Measurements from ENCODE around the gene LAIR1. TPM values are rescaled to one million over a fixed set of nuclear protein-coding genes. Genes with fewer than 3 reads are reported as not detected.
"Not testable (repeated sequence)": the region's sequence is repeated elsewhere in the genome, so short reads cannot be mapped to it uniquely, and the experiment has no call there.

LAIR1 gene, protein sequence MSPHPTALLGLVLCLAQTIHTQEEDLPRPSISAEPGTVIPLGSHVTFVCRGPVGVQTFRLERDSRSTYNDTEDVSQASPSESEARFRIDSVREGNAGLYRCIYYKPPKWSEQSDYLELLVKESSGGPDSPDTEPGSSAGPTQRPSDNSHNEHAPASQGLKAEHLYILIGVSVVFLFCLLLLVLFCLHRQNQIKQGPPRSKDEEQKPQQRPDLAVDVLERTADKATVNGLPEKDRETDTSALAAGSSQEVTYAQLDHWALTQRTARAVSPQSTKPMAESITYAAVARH
- total RNA-seq = 63.8 TPM
- long read RNA-seq, full-length matches to known transcripts = 99 of 167 reads
- long read RNA-seq, partial matches to known transcripts = 19 of 167 reads
- long read RNA-seq, other reads (novel, unspliced or antisense) = 49 of 167 reads

DNA sequence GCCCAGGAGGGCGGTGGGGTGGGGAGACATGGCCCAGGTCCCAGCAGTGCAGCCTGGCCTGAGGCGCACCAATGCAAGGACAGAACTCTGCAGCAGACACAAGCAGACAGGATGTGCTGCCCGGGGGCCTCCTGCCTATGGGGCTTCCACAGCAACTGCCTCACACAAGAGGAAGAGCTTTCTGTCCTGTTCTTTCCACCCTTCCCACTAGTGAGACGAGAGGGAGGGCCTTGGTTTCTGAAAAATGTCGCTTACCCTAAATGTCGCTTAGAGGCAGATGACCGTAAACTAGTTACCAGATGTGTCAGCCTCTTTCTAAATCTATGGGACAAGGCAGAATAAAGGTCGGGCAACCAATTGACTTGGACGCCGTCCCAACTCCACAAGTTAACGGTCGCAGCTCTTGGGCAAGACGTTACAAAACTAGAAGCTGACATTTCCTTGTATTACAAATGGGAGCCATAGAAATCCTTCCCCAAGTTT, at the start of gene LAIR1:
Gene LAIR1 (minus strand): TSS at position 157 of the 483 bp plus-strand sequence. CDS start 127 bp downstream, at position 30.
- no peak for DNase-seq (ENCODE audit: low spot score)

DNA sequence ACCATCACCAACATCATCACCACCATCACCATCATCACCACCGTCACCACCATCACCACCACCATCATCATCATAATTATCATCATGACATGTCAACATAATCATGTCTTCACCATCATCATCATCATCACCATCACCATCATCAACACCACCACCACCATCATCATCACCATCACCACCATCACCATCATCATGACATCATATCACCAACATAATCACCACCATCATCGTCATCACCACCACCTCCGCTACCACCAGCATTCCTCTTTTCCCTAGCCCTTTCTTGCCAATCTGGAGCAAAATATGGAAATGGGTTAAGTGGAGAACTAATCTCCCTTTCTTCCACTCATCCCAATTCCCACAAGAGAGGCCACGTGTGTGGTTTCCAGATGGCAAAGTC, 49.4 kb upstream of the LAIR1 start:
- no peak for DNase-seq (ENCODE audit: low spot score)

DNA sequence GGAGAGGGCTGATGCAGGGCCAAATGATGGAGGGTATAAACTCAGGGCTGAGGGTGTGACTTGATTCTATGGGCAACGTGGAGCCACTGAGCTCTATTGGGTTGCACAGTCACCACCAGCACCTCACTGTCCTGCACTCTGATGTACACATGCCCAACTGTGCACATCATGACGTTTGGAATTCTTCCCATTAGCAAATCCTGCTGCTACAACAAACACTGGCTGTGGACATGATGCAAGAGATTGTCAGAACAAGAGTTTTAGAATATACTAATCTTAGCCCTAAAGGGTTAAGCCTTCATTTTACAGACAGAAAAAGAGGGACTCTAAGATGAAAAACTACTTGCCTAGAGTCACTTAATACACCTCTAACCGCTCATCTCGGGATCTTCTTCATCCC, 48.1 kb upstream of the LAIR1 start:
- DNase-seq (ENCODE audit: low spot score) = no peak

DNA sequence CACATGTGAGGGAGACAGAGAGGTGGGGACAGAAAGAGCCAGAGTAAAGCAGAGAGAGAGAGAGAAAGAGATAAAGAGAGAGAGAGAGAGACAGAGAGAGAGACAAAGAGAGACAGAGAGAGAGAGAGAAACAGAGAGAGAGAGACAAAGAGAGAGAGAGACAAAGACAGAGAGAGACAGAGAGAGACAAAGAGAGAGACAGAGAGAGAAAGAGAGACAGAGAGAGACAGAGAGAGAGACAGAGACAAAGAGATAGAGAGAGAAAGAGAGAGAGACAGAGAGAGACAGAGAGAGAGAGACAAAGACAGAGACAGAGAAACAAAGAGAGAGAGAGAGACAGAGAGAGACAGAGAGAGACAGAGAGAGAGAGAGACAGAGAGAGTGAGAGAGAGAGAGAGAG, 46.3 kb upstream of the LAIR1 start:
- DNase-seq (ENCODE audit: low spot score) = no peak

GRCh38 chr19:54408456-54409026, 43.8 kb upstream of the LAIR1 start:
- DNase-seq (ENCODE audit: low spot score) = no peak

DNA sequence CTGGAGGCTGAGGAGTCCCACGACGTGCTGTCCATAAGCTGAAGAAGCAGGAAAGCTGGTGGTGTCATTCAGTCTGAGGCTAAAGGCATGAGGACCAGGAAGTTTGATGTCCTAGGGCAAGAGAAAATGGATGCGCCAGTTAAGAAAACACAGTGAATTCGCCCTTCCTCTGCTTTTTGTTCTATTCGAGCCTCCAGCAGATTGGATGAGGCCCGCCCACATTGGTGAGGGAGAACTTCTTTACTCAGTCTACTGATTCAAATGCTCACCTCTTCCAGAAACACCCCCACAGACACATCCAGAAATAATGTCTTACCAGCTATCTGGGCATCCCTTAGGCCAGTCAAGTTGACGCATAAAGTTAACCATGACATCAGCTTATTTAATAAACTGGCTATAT, 43.0 kb upstream of the LAIR1 start:
- no peak for DNase-seq (ENCODE audit: low spot score)

DNA sequence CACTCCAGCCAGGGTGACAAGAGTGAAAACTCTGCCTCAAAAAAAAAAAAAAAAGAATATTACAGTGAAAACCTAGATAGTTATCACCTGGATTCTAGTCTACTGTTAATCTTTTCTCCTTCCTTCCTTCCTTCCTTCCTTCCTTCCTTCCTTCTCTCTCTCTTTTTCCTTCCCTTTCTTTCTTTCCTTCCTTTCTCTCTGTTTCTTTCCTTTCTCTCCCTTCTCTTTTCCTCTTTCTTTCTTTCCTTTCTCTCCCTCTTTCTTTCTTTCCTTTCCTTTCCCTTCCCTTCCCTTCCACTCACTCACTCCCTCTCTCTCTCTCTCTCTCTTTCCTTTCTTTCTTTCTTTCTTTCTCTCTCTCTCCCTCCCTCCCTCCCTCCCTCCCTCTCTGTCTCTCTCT, 40.9 kb upstream of the LAIR1 start:
- DNase-seq (ENCODE audit: low spot score) = no peak

GRCh38 chr19:54403054-54403453, 38.3 kb upstream of the LAIR1 start:
- DNase-seq (ENCODE audit: low spot score) = no peak

DNA sequence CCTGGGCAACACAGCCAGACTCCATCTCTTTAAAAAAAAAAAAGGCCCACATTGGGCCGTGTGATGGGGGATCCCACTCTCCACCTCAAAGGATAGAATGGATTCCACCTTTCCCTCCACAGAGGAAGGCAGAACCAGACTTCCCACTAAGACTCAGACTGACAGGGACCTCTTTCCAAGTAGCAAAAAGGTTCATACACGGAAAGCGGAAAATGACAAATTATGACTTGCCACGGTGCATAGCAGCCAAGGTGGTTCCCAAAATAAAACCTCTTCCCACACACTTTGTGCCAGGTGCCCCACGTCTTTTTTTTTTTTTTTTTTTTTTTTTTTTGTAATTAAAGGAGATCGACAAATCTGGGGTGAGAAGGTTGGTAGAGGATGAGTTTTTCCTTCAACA, 36.2 kb upstream of the LAIR1 start:
- DNase-seq (ENCODE audit: low spot score) = no peak

- no peak for DNase-seq (ENCODE audit: low spot score)
Measured at GRCh38 chr19:54399189-54399588, 34.5 kb upstream of the LAIR1 start.

DNA sequence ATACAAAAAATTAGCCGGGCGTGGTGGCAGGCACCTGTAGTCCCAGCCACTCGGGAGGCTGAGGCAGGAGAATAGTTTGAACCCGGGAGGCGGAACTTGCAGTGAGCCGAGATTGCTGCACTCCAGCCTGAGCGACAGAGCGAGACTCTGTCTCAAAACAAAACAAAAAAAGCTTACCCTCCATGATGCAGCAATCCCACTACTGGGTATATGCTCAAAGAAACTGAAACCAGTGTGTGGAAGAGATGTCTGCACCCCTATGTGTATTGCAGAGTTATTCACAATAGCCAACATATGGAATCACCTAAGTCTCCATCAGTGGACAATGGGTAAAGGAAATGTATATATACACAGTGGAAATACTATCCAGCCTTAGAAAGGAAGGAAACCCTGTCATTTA, 31.0 kb upstream of the LAIR1 start:
- no peak for DNase-seq (ENCODE audit: low spot score)

GRCh38 chr19:54393381-54393780, 28.6 kb upstream of the LAIR1 start:
- DNase-seq (ENCODE audit: low spot score) = no peak

DNA sequence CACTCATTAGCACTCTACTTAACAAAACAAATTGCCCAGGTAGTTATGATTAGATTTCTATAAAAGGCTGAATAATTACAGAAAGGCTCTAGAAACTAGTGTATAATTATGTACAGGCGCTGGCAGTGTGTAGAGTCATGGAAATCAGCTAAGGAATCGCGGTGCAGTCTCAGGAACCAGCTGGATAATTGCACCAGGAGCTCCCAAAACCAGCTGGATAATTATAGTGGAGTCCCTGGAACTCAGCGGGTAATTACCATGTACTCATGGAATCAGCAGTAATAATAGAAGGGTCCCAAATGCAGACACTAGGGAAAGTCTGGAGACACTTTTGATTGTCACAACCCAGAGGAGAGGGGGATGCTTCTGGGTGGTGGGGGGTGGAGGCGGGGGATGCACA, 27.4 kb upstream of the LAIR1 start:
- no peak for DNase-seq (ENCODE audit: low spot score)

GRCh38 chr19:54391589-54392061, 26.9 kb upstream of the LAIR1 start:
- no peak for DNase-seq (ENCODE audit: low spot score)

GRCh38 chr19:54390942-54391577, 26.3 kb upstream of the LAIR1 start:
- no peak for DNase-seq (ENCODE audit: low spot score)

DNA sequence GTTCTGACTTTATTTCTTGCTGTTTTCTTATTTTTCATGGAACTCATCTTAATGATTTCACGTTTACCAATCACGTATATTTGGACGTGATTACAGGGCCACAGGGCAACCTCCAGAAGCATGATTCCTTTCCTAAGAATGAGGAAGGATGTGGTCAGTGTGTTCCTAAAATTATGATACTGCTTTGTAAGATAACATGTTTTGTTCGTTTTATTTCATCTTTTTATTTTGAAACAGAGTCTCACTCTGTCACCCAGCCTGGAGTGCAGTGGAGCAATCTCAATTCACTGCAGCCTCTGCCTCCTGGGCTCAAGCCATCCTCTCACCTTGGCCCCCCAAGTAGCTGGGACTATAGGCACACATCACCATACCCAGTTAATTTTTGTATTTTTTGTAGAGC, 24.8 kb upstream of the LAIR1 start:
- no peak for DNase-seq (ENCODE audit: low spot score)

DNA sequence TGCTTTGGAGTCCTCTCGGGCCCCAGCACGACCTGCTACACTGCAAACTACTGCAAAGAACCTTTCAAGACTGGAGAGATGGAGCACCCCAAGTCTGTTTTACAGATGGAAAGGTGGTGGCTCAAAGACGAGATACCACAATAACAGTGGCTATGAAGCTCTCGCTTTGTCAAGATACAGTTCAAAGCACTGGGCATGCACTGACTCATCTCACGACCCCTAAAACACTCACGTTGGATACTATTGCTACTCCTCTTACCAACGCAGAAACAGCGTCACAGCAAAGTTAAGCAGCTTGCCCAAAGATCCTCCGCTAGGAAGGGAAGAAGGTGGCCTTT, 24.0 kb upstream of the LAIR1 start:
- no peak for DNase-seq (ENCODE audit: low spot score)

DNA sequence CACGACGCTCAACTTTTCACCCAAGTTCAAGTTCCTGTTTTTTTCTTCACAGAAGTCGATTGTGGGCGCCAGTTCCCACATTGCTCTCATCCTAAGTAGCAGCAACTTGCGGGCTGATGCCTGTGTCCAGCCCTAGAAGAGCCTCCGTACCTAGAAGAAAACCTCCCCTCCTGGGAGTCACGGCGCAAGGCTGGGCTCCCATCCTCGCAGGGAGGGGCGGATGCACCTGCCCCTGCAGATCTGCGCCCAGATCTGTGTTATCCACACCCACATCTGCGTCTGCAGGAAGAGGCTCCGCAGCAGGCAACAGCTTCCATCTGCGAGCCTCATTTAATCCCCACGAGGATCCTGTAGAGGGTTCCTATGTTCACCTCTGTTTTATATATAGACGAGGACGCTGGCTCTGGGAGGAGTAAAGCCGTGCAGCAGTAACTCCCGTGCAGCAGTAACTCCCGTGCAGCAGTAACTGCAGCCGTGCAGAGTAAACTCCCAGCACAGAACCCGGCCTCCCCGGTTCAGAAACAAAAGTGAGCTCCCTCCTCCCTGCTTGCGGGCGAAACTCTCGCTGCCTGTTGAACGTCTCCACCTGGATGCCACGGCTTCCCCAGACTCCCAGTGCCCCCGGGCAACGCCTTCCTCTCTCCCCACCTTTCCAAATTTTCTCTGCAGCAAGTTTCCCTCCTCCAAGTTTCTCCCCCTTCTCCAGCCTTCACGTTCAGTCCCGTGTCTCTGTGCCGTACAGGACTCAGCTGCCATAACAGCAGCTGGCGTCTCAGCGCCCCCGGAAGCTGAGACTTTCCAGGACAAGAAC, 23.5 kb upstream of the LAIR1 start:
- DNase-seq (ENCODE audit: low spot score) = no peak

GRCh38 chr19:54383330-54383729, 18.6 kb upstream of the LAIR1 start:
- no peak for DNase-seq (ENCODE audit: low spot score)

GRCh38 chr19:54382041-54382440, 17.3 kb upstream of the LAIR1 start:
- DNase-seq (ENCODE audit: low spot score) = not testable (repeated sequence)

DNA sequence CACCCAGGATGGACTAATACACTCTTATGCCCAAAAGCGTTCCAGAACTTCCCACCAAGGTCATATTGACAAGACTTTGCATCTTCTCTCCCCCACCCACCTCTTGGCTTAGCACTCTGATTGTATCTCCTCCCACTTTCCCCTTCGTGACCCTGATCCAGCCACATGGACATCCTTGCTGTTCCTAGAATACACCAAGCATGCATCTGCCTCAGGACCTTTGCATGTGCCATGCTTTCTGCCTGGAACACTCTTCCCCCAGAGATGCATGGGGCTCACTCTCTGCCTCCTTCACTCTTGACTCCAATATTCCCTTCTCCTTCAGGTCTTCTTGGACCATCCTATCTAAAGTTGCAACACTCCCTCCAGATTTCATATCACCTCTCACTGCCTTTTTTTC, 16.2 kb upstream of the LAIR1 start:
- DNase-seq (ENCODE audit: low spot score) = no peak
